A673 (cell line): Measurements from ENCODE around the gene ZBTB39. TPM values are rescaled to one million over a fixed set of nuclear protein-coding genes. Genes with fewer than 3 reads are reported as not detected.

Experiments
- BruUV-seq: library from RNA; stranded (reverse); fragments of 400-500 nt; replicated peaks from 2 replicates; lab custom pipeline; 2021; lab: Mats Ljungman, UMichigan
- CTCF ChIA-PET: fragments of 300-600 bp; sonication (Branson Sonifier 250); formaldehyde crosslinking; loops from one replicate; lab custom pipeline; 2022; ENCODE audit warnings: antibody characterized with exemption; lab: Charles Lee
- POLR2A ChIA-PET: fragments of 300-600 bp; sonication (Branson Sonifier 250); formaldehyde crosslinking; loops from one replicate; lab custom pipeline; 2022; ENCODE audit warnings: antibody characterized with exemption; ENCODE audit not compliant: low non-redundant PET; lab: Charles Lee
- DNase-seq: peaks from one replicate; pipeline ENCODE4 v3.0.0-alpha.2; 2015; ENCODE audit warnings: low spot score
- H3K27ac ChIP-seq: fragments of 200-600 bp; sonication (generic); 2 replicates; pipeline ENCODE4 v1.5.1; 2016; ENCODE audit warnings: mixed run types, low read depth, mild to moderate bottlenecking, mixed read lengths, antibody characterized with exemption, low read length; ENCODE audit not compliant: poor library complexity, severe bottlenecking
- H3K27me3 ChIP-seq: fragments of 200-600 bp; sonication (generic); replicated peaks from 2 replicates; pipeline ENCODE4 v1.6.1; 2017; ENCODE audit warnings: mixed run types, low read depth, mild to moderate bottlenecking, mixed read lengths, antibody characterized with exemption, low read length; ENCODE audit not compliant: insufficient read depth, poor library complexity
- H3K36me3 ChIP-seq: fragments of 200-600 bp; sonication (generic); 2 replicates; pipeline ENCODE4 v1.6.1; 2016; ENCODE audit warnings: mixed run types, mild to moderate bottlenecking, mixed read lengths, antibody characterized with exemption, low read length; ENCODE audit not compliant: insufficient read depth, poor library complexity, severe bottlenecking
- H3K4me1 ChIP-seq: fragments of 200-600 bp; sonication (generic); 2 replicates; pipeline ENCODE4 v1.6.1; 2017; ENCODE audit warnings: mixed run types, mild to moderate bottlenecking, mixed read lengths, antibody characterized with exemption, low read length; ENCODE audit not compliant: insufficient read depth, poor library complexity, severe bottlenecking
- H3K4me3 ChIP-seq: fragments of 200-600 bp; sonication (generic); 2 replicates; pipeline ENCODE4 v1.5.1; 2016; ENCODE audit warnings: low read depth, mixed run types, mild to moderate bottlenecking, mixed read lengths, low read length; ENCODE audit not compliant: poor library complexity, severe bottlenecking
- H3K9me3 ChIP-seq: fragments of 200-600 bp; sonication (generic); 2 replicates; pipeline ENCODE4 v1.6.1; 2016; ENCODE audit warnings: mixed run types, low read depth, mild to moderate bottlenecking, mixed read lengths, antibody characterized with exemption, low read length; ENCODE audit not compliant: poor library complexity, severe bottlenecking
- CTCF ChIP-seq: fragments of 300-800, 200-600 bp; sonication (generic); conservative IDR thresholded peaks from 2 replicates; pipeline ENCODE4 v1.5.1; 2017; ENCODE audit warnings: low read depth, mild to moderate bottlenecking, antibody characterized with exemption, low read length, moderate library complexity, mixed read lengths
- EZH2 ChIP-seq: fragments of 200-600 bp; sonication (generic); IDR thresholded peaks from 2 replicates; pipeline ENCODE4 v1.6.1; 2017; ENCODE audit warnings: borderline replicate concordance, low read depth, mild to moderate bottlenecking, mixed read lengths, antibody characterized with exemption, low read length; ENCODE audit not compliant: poor library complexity, severe bottlenecking
- intact Hi-C: fragments of 100-400 bp; cut with micrococcal nuclease; formaldehyde crosslinking; loops from one replicate; pipeline ENCODE4 v1.10.0; 2022; ENCODE audit not compliant: unreplicated experiment
- total RNA-seq: library from RNA; stranded (reverse); gene quantifications from 2 replicates; pipeline ENCODE4 v1.2.3, GENCODE V29; 2021

The ZBTB39 gene
- total RNA-seq, 1 experiment from 2014 or later: 18.2 TPM

DNA sequence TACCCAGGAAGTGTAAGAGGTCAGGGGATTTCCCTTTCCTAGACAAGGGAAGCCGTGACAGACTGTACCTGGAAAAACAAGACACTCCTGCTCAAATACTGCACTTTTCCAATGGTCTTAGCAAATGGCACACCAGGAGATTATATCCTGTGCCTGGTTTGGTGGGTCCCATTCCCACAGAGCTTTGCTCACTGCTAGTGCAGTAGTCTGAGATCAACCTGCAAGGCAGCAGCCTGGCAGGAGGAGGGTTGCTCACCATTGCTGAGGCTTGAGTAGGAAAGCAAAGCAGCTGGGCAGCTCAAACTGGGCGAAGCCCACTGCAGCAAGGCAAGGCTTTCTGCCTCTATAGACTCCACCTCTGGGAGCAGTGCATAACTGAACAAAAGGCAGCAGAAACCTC, 47.9 kb downstream of the ZBTB39 start:
- H3K4me1 ChIP-seq: no peaks in the 10 kb centered on the region
- ChIA-PET CTCF (interaction anchor here (0.6 kb wide), 1 partner anchor 114 kb away, joined by 4 read pairs; no protein-coding TSS in a partner anchor), POLR2A (no interaction called here)
- DNase-seq: no peak
- no peak overlapping the region for H3K4me3 ChIP-seq
- BruUV-seq: no TSS peak
- H3K27ac ChIP-seq: no peak overlapping the region
- no peaks in the 10 kb centered on the region for H3K27me3 ChIP-seq
- no peaks in the 10 kb centered on the region for H3K36me3 ChIP-seq
- H3K9me3 ChIP-seq: peaks cover 6% of the 10 kb centered on the region
- intact Hi-C loops: no loop called here
- no peak for TF ChIP-seq EZH2
- TF ChIP-seq CTCF: no peak

DNA sequence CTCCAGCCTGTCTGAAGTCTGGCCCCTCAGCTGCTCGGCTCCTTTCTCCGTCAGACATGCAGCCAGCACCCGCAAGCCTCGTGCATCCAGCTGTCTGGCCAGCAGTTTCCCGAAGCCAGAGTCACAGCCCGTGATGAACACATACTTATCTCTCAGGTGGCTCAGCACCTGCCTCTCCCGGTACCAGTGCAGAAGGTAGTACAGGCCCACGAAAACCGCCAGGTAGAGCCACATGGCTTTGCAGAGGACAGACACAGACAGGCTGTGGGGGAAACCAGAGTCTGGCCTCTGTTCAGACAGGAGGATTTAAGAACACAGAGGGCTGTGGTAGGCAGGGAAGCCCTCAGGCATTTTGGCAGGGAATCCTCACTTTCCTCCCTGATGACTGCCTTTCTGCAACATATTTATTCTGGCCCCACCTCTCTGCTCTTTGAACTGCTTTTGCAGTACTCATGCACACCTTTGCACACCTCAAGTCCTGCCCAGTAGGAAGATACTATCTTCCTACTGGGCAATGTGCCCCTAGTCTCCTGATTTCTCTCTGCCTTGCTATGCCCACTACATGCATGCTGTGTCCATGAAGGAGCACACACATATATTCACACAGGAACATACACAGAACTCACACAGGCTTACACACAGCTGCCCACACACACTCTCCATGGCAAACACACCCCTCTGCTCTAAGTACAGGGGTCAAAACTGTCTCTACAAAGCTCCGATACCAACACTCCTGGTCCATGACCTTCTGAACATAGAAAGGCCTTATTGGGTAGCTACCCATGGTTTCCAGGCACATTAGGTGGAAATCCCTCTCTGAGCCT, 48.9 kb downstream of the ZBTB39 start, which contains the start of gene RDH16:
Gene RDH16 (minus strand): TSS at position 380 of the 824 bp plus-strand sequence. CDS start 146 bp downstream, at position 234.
- POLR2A ChIA-PET: no interaction called here
- no peak for TF ChIP-seq CTCF
- no peak for TF ChIP-seq EZH2
- DNase-seq: no peak
- CTCF ChIA-PET: no interaction called here
- peaks cover 6% of the 10 kb centered on the region for H3K9me3 ChIP-seq
- H3K4me1 ChIP-seq: no peaks in the 10 kb centered on the region
- no TSS peak for BruUV-seq
- no peak within 1 kb of the TSS for H3K4me3 ChIP-seq
- intact Hi-C loops: no loop called here
- H3K36me3 ChIP-seq: no peaks in the 10 kb centered on the region
- no peaks in the 10 kb centered on the region for H3K27me3 ChIP-seq
- no peak within 1 kb of the TSS for H3K27ac ChIP-seq

DNA sequence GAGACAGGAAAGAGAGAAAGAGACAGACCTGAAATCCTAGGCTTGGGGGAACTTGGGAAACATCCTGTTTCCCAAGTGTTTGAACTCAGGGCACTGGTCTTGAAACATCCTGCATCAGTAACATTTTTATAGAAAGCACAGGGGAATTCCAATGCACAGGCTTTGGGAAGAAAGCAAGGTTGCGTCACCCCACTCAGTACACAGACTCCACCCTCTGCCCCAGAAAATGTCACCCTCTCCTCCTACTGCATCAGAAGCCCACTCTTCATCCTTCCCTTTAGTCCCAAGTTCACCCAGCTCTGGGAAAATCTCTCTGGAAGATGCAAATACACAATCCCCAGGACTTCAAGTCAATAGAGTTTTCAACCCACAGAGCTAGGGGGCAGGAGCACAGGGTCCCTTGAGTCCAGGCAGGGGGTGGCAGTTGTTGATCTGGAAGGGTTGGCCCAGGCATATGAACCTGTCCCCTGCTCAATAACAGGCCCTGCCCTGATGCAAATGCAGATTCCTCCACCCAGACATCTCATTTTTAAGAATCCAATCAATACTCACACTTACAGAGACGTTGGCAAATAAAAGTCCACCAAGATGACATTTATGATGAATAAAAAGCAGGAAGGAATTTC, 50.6 kb downstream of the ZBTB39 start:
- ChIA-PET POLR2A (no interaction called here), CTCF (no interaction called here)
- Histone ChIP-seq H3K4me3 (no peak overlapping the region), H3K4me1 (no peaks in the 10 kb centered on the region), H3K36me3 (no peaks in the 10 kb centered on the region), H3K27me3 (no peaks in the 10 kb centered on the region), H3K27ac (no peak overlapping the region), H3K9me3 (peaks cover 6% of the 10 kb centered on the region)
- no peak for TF ChIP-seq EZH2
- no peak for TF ChIP-seq CTCF
- intact Hi-C loops: no loop called here
- no TSS peak for BruUV-seq
- DNase-seq: no peak
